NCI-H526 treated with DMSO at 0.1 percent for 48 hours (cell line): ENCODE results near the gene IHH.
A peak's percentile ranks its signal among the peaks of the same experiment; 100 is the strongest.

Experiments
- DNase-seq: peaks from one replicate; lab custom pipeline; 2025; lab: John Stamatoyannopoulos, UW

IHH gene

GRCh38 chr2:219037783-219038499 is 22.8 kb downstream of the IHH start:
- no peak for DNase-seq

DNA sequence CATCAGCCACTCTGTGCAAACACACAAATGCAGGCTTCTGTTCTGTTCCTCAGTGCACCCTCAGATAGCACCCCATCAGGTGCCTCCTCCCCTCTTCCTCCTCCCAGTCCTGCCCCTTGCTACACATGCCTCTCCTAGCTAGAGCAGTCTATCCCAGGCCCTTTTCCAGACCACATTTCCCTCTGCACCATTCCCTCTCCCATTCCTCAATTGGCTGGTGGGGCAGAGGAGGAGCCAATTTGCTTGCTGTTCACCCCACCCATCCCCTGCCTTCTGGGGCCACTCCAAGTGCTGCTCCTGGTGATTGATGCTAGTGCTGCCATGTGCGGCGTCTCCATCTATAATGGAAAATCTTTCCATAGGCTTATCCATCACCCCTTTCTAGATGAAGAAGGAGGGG is 24.8 kb downstream of the IHH start:
- no peak for DNase-seq

DNA sequence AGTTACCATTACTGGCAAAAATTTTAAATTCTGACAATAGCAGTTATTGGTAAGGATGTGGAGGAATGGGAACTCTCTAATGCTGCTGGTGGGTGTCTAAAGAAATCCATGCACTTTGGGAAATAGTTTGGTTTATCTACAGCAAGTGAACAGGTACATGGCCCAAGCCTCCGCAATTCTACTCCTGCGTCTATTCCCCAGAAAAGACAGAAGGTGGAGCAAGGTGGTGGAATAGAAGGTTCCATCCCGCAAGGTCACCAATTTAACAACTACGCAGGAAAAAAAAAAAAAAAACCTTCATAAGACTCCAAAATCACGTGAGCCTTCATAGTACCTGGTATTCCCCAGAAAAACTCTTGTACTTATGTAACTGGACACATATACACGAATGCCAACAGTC is 25.9 kb downstream of the IHH start:
- DNase-seq = no peak

- DNase-seq = no peak
These were observed 28.5 kb downstream of the IHH start for GRCh38 chr2:219032051-219032745.

- no peak for DNase-seq
These were observed 29.5 kb downstream of the IHH start for GRCh38 chr2:219031005-219031738.

- no peak for DNase-seq
These were observed 30.4 kb downstream of the IHH start for GRCh38 chr2:219030177-219030940.

DNA sequence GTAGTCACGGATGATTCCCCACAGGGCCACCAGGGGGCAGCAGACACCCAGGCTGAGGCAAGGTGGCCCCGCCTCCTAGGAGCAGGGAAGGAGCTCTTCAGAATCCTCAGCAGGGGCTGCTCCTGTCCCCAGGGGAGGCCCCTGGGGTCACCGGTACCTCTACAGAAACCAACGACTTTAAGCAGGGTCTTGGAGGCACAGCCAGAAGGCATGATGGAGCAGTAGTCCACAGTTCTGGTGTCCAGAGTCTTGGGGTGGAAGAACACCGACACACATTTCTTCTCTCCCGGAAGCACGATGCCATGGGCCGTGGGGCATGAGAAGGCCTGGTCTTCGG is 30.9 kb downstream of the IHH start:
- peak; percentile 44 for DNase-seq

DNA sequence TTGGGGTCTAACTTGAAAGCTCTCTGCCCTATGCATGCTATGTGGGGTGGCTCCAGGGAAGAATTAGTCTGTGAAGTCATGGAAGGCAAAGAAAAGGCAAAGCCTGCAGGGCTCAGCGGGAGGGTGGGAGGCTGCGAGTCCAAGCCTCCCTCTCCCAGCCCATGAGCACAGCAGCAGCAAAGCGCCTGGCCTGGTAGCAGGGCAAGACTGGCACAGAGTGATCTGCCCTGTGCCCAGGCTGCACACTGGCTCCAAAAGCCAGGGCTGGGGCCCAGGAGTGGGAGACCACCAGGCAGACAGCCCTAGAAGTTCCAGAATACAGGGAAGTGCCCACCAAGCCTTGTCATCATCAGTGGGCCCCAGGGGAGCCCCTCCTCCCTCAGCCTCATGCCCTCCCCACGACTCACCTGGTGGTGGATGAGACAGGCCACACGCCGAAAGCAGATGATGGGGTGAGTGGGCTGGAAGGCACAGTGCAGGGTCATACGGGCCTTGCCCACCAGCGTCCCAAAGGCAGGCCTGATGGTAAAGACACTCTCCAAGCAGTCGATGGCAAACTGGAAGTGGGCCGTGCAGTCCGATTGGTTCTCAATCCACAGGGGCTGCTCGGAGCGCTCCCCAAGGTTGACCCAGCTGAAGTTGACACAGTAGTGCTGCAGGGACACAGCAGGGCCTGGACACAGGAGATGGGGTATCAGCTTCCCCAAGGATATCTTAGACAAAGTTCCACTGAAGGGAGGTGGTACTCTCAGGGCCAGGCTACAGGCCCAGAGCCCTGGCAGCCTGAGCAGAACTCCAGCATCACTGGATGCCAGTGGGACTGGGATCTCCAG is 31.5 kb downstream of the IHH start:
- no peak for DNase-seq

- DNase-seq = no peak
These were observed 32.6 kb downstream of the IHH start for GRCh38 chr2:219028141-219028540.

DNA sequence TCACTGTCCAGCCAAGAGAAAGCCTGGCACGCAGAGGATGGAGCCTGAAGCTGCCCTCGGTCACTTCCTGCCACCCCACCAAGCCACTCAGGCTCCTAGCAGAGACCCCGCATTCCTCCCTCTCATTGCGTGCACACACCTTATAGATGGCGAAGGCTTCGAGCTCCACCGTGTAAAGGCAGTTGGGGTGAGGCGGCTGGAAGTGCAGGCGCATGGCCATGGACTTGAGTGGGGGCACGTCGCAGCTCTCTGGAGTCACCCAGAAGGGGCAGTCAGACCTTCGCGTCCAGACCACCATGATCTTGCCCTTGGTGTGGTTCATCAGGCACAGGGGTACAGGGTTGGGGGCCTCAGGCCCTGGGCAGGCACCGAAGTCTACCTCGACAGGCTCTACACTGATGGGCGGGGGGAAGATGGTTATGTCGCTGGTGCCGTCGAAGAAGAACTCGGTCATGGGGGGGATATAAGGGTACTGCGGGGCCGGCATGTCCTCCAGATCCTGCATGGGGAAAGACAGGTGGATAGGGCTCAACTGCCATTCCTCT is 33.1 kb downstream of the IHH start:
- DNase-seq = no peak

- DNase-seq = no peak
These were observed 33.8 kb downstream of the IHH start for GRCh38 chr2:219026946-219027345.

DNA sequence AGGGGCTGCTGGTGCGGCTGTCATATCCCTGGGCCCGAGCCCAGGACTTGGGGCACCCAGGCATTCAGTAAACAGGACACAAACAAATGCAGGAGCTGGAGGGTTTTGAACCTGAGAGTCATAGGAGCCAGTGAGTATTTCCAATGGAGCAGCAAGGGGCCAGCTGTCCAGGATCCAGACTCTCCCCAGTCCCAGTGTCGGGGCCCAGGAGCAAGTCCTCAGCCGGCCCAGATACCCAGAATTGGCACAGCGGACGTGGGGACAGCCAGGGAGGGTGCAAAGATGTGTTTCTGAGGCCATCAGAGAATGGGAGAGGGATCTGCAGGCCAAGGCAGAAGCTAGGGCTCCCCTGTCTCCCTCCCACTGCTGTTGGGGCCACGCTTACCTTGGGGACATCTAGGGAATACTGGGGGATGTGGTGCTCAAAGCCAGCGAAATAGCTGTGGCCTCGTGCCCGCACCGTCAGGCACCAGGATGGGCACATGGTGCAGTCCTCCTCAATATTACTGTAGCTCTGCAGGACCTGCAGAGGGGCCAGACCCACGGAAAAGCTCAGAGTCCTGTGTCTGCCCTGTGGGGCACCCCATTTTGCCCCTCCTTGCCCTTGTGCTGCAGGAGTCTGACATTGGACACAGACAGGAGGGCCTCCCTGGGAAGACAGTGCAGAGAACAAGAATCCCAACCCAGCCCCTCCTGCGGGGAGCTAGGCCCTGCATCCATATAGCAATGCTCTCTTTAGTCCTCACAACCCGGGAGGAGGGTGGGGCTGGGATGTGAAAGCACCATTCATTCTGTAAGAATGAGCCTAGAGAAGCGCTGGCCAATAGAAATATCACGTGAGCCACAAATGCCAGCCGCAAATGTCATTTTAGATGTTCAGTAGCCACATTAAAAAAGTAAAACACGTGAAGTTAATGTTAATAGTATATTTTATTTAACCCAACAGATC is 34.8 kb downstream of the IHH start:
- DNase-seq = no peak

DNA sequence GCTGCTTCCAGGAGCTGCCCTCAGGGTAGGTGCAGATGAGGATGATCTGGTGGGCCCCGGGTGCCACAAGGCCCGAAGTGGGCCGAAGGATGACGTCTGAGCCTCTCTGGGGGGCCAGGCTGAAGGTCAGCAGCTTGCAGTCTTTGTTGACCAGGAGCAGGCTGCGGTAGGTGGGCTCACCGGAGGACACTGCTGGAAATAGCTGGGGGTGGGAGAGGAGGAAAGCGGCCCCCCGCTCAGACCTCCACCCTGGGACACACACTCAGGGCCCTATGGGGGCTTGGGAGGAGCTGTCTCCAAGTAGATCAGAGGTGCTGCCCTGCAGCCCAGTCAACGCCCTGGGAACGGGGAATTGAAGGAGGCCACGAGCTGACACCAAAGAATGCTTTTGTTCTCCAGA is 36.7 kb downstream of the IHH start:
- DNase-seq = no peak

- no peak for DNase-seq
These were observed 37.6 kb downstream of the IHH start for GRCh38 chr2:219023045-219023605.

GRCh38 chr2:219022616-219023015 is 38.1 kb downstream of the IHH start:
- DNase-seq = no peak

DNA sequence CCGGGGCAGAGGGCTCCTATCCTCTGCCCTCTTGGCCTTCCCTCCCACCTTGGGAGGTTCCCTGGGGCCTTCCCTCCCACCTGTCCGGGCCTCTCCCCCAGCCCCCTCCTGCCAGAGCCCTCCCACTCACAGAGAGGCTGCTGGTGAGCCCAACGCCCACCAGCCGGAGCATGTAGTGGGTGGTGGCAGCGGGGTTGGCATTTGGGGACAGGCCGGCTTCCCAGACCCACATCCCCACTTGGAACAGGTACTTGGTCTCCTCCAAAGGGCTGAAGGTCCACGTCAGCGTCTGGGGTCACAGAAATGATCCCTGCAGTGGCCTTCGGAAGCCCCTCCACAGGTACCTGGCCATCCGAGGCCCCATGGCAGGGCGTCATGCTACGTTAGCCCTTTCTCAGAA is 38.7 kb downstream of the IHH start:
- no peak for DNase-seq

- no peak for DNase-seq
These were observed 39.1 kb downstream of the IHH start for GRCh38 chr2:219021591-219021990.

GRCh38 chr2:219020604-219021365 is 39.9 kb downstream of the IHH start:
- no peak for DNase-seq

DNA sequence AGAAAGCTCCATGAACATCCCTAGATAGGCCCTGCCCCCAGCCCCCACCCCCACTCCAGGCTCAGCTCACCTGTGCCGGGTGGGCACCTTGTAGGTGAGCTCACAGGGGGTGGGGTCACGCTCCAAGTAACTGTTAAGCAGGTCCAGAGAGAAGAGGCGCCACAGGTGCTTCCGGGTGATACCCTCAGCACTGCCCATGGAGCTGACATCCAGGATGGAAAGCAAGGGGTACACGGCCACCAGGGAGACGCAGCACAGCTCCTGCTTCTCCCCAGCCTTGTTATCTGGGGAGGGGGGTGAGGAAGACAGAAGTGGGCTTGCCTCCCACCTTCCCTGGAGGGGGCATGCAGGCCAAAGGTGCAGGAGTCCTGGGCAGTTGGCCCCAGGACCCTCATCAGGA is 41.3 kb downstream of the IHH start:
- no peak for DNase-seq
